Gastroesophageal sphincter (tissue), 3 donors: ENCODE results near the gene TSPO2.

ENCODE experiments used
- CTCF ChIP-seq, 4 experiments: fragments of 200-600 bp in 2 of 4; fragments of 450-650 bp in 2 of 4; sonication (generic) in 1 of 4; IDR thresholded peaks; one replicate each; pipeline ENCODE4 v1.5.1; 2017 to 2019; ENCODE audit warnings: antibody characterized with exemption in 4 of 4, mild to moderate bottlenecking in 2 of 4, moderate library complexity in 2 of 4
- POLR2A ChIP-seq, 2 donors: fragments of 450-650 bp; IDR thresholded peaks; one replicate each; pipeline ENCODE4 v1.6.1; 2017; ENCODE audit warnings: antibody characterized with exemption in 2 of 2, mild to moderate bottlenecking in 2 of 2, moderate library complexity in 1 of 2

DNA sequence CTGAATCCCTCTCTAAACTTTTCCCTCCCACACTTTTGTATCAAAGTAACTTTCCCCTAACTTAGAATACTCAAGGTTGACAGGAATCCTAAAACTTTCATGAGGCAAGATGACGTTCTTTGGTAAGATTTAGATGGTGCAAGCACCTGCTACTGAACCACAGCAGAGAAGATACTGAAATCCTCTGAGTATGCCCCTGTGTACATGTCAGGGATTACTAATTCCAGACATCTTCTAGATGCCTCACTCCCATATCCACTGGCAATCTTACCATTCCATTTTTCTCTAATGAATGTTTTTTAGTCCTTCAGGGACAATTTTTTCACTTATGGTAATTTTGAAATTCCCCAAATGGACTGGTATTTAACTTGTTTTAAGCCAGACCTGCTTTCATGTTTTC is 19.8 kb downstream of the TSPO2 start:
- TF ChIP-seq CTCF (IDR thresholded peaks at IDR 0.05) (no peak), POLR2A (IDR thresholded peaks at IDR 0.05) (no peak)
